ENCODE results near the gene LEAP2.

- no peak for TF ChIP-seq CTCF (IDR thresholded peaks at IDR 0.05)
- TF ChIP-seq POLR2A (IDR thresholded peaks at IDR 0.05) = no peak
Measured at GRCh38 chr5:132825033-132825833, 48.2 kb upstream of the LEAP2 start.
